Measurements from ENCODE around the gene RNF168. TPM values are rescaled to one million over a fixed set of nuclear protein-coding genes. Genes with fewer than 3 reads are reported as not detected.
"Not testable (repeated sequence)": the region's sequence is repeated elsewhere in the genome, so short reads cannot be mapped to it uniquely, and the experiment has no call there.

The RNF168 gene
- total RNA-seq, 2 experiments from 2014 or later = 46.9 to 48.4 TPM

GRCh38 chr3:196440696-196441095, 62.9 kb downstream of the RNF168 start:
- H3K9me3 Mint-ChIP-seq = no peaks in the 10 kb centered on the region
- no peaks in the 10 kb centered on the region for H3K36me3 Mint-ChIP-seq
- no peak for DNase-seq
- no peak overlapping the region for H3K4me3 Mint-ChIP-seq
- no peak overlapping the region for H3K27ac Mint-ChIP-seq
- POLR2A ChIA-PET = no interaction called here
- peaks cover 3% of the 10 kb centered on the region for H3K27me3 Mint-ChIP-seq
- ATAC-seq (ENCODE audit: low read depth) = no peak
- peaks cover 3% of the 10 kb centered on the region for H3K4me1 Mint-ChIP-seq

GRCh38 chr3:196440041-196440537, 63.5 kb downstream of the RNF168 start:
- H3K27ac Mint-ChIP-seq = no peak overlapping the region
- POLR2A ChIA-PET = no interaction called here
- no peak for ATAC-seq (ENCODE audit: low read depth)

DNA sequence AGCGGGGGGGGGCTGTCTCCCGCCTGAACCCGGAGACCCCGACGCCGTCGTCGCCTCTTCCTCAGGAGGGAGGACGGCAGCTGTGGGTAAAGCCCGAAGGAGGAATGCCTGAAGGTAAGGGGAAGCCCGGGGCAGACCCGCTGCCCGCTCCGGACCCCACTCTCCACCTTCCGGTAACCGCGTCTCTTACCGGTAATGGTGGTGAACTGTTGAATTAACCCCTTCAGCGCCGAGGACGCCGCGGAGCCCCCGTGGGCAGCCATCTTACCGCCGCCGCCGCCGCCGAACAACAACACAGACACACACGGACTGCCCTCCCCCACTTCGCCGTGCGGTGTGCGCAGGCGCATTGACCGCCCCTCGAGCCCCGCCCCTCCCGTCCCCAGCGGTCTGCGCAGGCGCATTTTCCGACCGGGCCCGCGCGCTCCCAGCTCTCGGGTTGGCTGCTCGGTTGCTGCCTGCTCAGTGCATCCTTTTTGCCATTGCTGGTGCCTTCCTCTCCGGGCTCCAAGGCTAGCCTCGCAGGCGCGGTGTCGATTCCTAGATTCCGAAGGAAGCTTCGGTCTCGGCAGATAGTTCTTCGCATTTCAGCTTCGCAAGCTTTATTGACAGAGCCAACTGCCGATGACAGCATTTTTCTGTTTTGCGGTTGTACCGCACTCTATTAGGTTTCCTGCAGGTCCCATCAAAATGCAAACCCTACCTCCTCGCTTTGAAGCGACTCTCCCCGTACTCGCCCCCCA, 71.3 kb downstream of the RNF168 start, which contains the start of gene UBXN7:
Gene UBXN7, minus strand, starts transcription at position 291 of the 743 bp plus-strand sequence. Its CDS starts 28 bp downstream, at position 263.
- H3K36me3 Mint-ChIP-seq = peaks cover 3% of the 10 kb centered on the region
- H3K27ac Mint-ChIP-seq = peak within 1 kb of the TSS; percentile 97
- peaks cover 14% of the 10 kb centered on the region for H3K4me1 Mint-ChIP-seq
- no peaks in the 10 kb centered on the region for H3K9me3 Mint-ChIP-seq
- H3K4me3 Mint-ChIP-seq = peak within 1 kb of the TSS; percentile 85
- DNase-seq (peak; percentile 97), ATAC-seq (ENCODE audit: low read depth) (peak; percentile 92)
- peaks cover 3% of the 10 kb centered on the region for H3K27me3 Mint-ChIP-seq
- POLR2A ChIA-PET = interaction anchor here (0.6 to 1.5 kb wide), 10 partner anchors 61 to 436 kb away, joined by 3 to 12 read pairs (median 4); partner anchors contain the start of genes DYNLT2B, RNF168 and SENP5

More at GRCh38 chr3:196440041-196440537, 63.5 kb downstream of the RNF168 start:
- no peaks in the 10 kb centered on the region for H3K36me3 Mint-ChIP-seq
- H3K4me3 Mint-ChIP-seq = no peak overlapping the region
- H3K4me1 Mint-ChIP-seq = peaks cover 1% of the 10 kb centered on the region
- peaks cover 3% of the 10 kb centered on the region for H3K27me3 Mint-ChIP-seq
- no peaks in the 10 kb centered on the region for H3K9me3 Mint-ChIP-seq
- no peak for DNase-seq

- ATAC-seq (ENCODE audit: low read depth) (peak; percentile 10), DNase-seq (peak; percentile 60)
- POLR2A ChIA-PET = interaction anchor here (1.1 to 1.5 kb wide), 5 partner anchors 72 to 436 kb away, joined by 4 to 12 read pairs (median 4); partner anchors contain the start of genes DYNLT2B, RNF168 and SENP5
Observed at GRCh38 chr3:196431181-196432136, 72.1 kb downstream of the RNF168 start.

DNA sequence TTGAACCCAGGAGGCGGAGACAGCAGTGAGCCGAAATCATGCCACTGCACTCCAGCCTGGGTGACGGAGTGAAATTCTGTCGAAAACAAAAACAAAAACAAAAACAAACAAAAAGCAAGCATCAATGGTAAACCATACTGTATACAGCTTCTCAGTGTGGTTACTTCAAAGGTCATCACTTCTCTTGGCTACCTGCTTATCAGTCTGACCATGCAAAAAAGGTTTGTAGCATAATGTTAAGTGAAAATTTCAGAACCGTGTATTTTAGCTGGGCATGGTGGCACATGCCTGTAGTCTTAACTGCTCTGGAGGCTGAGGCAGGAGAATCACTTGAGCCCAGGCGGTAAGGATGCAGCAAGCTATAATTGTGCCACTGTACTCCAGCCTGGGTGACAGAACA, 75.5 kb downstream of the RNF168 start:
- Mint-ChIP-seq H3K36me3 (peaks cover 6% of the 10 kb centered on the region), H3K4me3 (no peak overlapping the region), H3K27me3 (no peaks in the 10 kb centered on the region), H3K27ac (no peak overlapping the region), H3K4me1 (peaks cover 17% of the 10 kb centered on the region), H3K9me3 (no peaks in the 10 kb centered on the region)
- DNase-seq (no peak), ATAC-seq (ENCODE audit: low read depth) (no peak)
- POLR2A ChIA-PET = no interaction called here

More at GRCh38 chr3:196431181-196432136, 72.1 kb downstream of the RNF168 start:
- Mint-ChIP-seq H3K4me1 (peaks cover 14% of the 10 kb centered on the region), H3K27me3 (peaks cover 3% of the 10 kb centered on the region), H3K9me3 (no peaks in the 10 kb centered on the region), H3K27ac (peak overlapping the region; percentile 97), H3K4me3 (peak overlapping the region; percentile 85), H3K36me3 (peaks cover 5% of the 10 kb centered on the region)

- H3K27me3 Mint-ChIP-seq; POLR2A ChIA-PET; ATAC-seq (ENCODE audit: low read depth); H3K27ac Mint-ChIP-seq; H3K36me3 Mint-ChIP-seq; H3K4me1 Mint-ChIP-seq; DNase-seq; H3K4me3 Mint-ChIP-seq; H3K9me3 Mint-ChIP-seq: not testable (repeated sequence)
Observed at GRCh38 chr3:196424421-196424820, 79.1 kb downstream of the RNF168 start.

GRCh38 chr3:196423044-196423781, 80.4 kb downstream of the RNF168 start:
- ATAC-seq (ENCODE audit: low read depth) = no peak
- DNase-seq = no peak
- Mint-ChIP-seq H3K9me3 (no peaks in the 10 kb centered on the region), H3K36me3 (peaks cover 9% of the 10 kb centered on the region), H3K27ac (no peak overlapping the region), H3K4me1 (peaks cover 9% of the 10 kb centered on the region), H3K27me3 (no peaks in the 10 kb centered on the region), H3K4me3 (no peak overlapping the region)
- POLR2A ChIA-PET = no interaction called here

DNA sequence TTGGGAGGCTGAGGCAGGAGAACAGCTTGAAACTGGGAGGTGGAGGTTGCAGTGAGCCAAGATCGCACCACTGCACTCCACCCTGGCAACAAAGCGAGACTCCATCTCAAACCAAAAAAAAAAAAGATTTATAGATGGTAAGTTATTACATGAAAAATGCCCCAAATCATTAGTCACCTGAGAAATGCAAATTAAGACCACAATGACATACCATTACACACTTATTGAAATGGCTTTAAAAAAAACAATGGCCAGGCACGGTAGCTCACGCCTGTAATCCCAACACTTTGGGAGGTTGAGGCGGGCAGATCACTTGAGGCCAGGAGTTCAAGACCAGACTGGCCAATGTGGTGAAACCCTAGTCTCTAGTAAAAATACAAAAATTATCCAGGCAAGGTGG, 81.9 kb downstream of the RNF168 start:
- not testable (repeated sequence) for H3K27ac Mint-ChIP-seq; H3K9me3 Mint-ChIP-seq; H3K4me3 Mint-ChIP-seq; ATAC-seq (ENCODE audit: low read depth); DNase-seq; H3K4me1 Mint-ChIP-seq; H3K27me3 Mint-ChIP-seq; H3K36me3 Mint-ChIP-seq
- POLR2A ChIA-PET = interaction anchor here (0.6 kb wide), 1 partner anchor 30 kb away, joined by 3 read pairs; no protein-coding TSS in a partner anchor

- H3K27me3 Mint-ChIP-seq = no peaks in the 10 kb centered on the region
- peaks cover 6% of the 10 kb centered on the region for H3K4me1 Mint-ChIP-seq
Observed at GRCh38 chr3:196419386-196419785, 84.2 kb downstream of the RNF168 start.

More at GRCh38 chr3:196419386-196419785, 84.2 kb downstream of the RNF168 start:
- H3K27ac Mint-ChIP-seq = no peak overlapping the region
- H3K36me3 Mint-ChIP-seq = peaks cover 12% of the 10 kb centered on the region
- no peak for DNase-seq
- POLR2A ChIA-PET = no interaction called here
- no peak overlapping the region for H3K4me3 Mint-ChIP-seq
- no peaks in the 10 kb centered on the region for H3K9me3 Mint-ChIP-seq
- ATAC-seq (ENCODE audit: low read depth) = no peak

Other genes with a start within 250 kb of the RNF168 start
- 10 to 100 TPM; 58.4 to 64.2 TPM for gene PCYT1A, start 216.0 kb downstream of the RNF168 start, total RNA-seq
- 10 to 100 TPM; 15.4 to 18.9 TPM for gene DYNLT2B, start 185.5 kb downstream of the RNF168 start, total RNA-seq
- 1 to 10 TPM; 2.6 to 3.8 TPM for gene TM4SF19, start 165.4 kb downstream of the RNF168 start, total RNA-seq
- gene UBXN7, start 71.3 kb downstream of the RNF168 start, total RNA-seq = 10 to 100 TPM; 62.2 to 62.6 TPM
- not detected for gene SMCO1, start 11.6 kb upstream of the RNF168 start, total RNA-seq
- gene WDR53, start 64.8 kb upstream of the RNF168 start, total RNA-seq = 10 to 100 TPM; 20.0 to 20.4 TPM
- gene FBXO45, start 64.9 kb upstream of the RNF168 start, total RNA-seq = 10 to 100 TPM; 12.3 to 13.0 TPM
- 10 to 100 TPM; 16.2 to 17.0 TPM for gene NRROS, start 135.9 kb upstream of the RNF168 start, total RNA-seq
- gene CEP19, start 208.5 kb upstream of the RNF168 start, total RNA-seq = 1 to 10 TPM; 4.8 to 5.7 TPM
- gene PIGX, start 208.6 kb upstream of the RNF168 start, total RNA-seq = 10 to 100 TPM; 32.6 to 33.5 TPM
- 10 to 100 TPM; 77.2 to 81.3 TPM for gene PAK2, start 236.1 kb upstream of the RNF168 start, total RNA-seq

Data from activated naive CD8-positive, alpha-beta T cell treated with anti-CD3 and anti-CD28 coated beads, Interleukin-2, amount 10 ng/mL, durations not matched to agents 7 days and 5 days (primary cell).